B cell (primary cell): ENCODE measurements around the gene PREP. TPM values are rescaled to one million over a fixed set of nuclear protein-coding genes. Genes with fewer than 3 reads are reported as not detected.
"Not testable (repeated sequence)": the region's sequence is repeated elsewhere in the genome, so short reads cannot be mapped to it uniquely, and the experiment has no call there.

Experiments used
- ATAC-seq: fragments of 200-7000 bp; cut with Tn5 transposase; one replicate; pipeline ENCODE4 v1.10.0; 2021; ENCODE audit warnings: low read depth, mild to moderate bottlenecking, moderate number of reproducible peaks, moderate library complexity
- CTCF ChIA-PET: fragments of 350-600 bp; sonication (Branson Sonifier 250); formaldehyde crosslinking; loops from one replicate; lab custom pipeline; 2021; ENCODE audit warnings: antibody characterized with exemption, inconsistent platforms; lab: Charles Lee
- POLR2A ChIA-PET: fragments of 350-600 bp; sonication (Branson Sonifier 250); formaldehyde crosslinking; loops from one replicate; lab custom pipeline; 2021; ENCODE audit warnings: antibody characterized with exemption; lab: Charles Lee
- DNase-seq: peaks from one replicate; pipeline ENCODE4 v3.0.0; 2013
- H2AFZ ChIP-seq: 2 replicates; pipeline ENCODE4 v1.6.1; 2012; ENCODE audit warnings: mild to moderate bottlenecking, low read depth, low read length; ENCODE audit not compliant: insufficient read depth, poor library complexity, severe bottlenecking
- H3K27ac ChIP-seq, 2 donors: 1 replicate in 1 of 2; 2 replicates in 1 of 2; pipeline ENCODE4 v1.5.1; 2012 to 2013; ENCODE audit warnings: low read length in 2 of 2, mild to moderate bottlenecking in 2 of 2, moderate library complexity in 1 of 2
- H3K27me3 ChIP-seq, 4 experiments: fragments of 200-600 bp in 1 of 4; sonication (generic) in 1 of 4; replicated peaks in 1 of 4; 1 replicate in 2 of 4; 2 replicates in 2 of 4; pipeline versions ENCODE4 v1.6.1 to v1.7.0; 2013 to 2016; ENCODE audit warnings: low read length in 3 of 4, mild to moderate bottlenecking in 2 of 4, mixed read lengths in 1 of 4, moderate library complexity in 1 of 4; ENCODE audit not compliant: insufficient read depth in 4 of 4, control insufficient read depth in 3 of 4; ENCODE audit errors: control extremely low read depth in 1 of 4
- H3K36me3 ChIP-seq, 2 experiments: replicated peaks in 1 of 2; 1 replicate in 1 of 2; 2 replicates in 1 of 2; pipeline versions ENCODE4 v1.6.1 to v1.7.1; 2013; ENCODE audit warnings: low read length in 1 of 2; ENCODE audit not compliant: insufficient read depth in 2 of 2, control insufficient read depth in 1 of 2; ENCODE audit errors: control extremely low read depth in 1 of 2, extremely low read depth in 1 of 2
- H3K4me1 ChIP-seq, 2 donors: fragments of 200-600 bp in 1 of 2; sonication (generic) in 1 of 2; 1 replicate in 1 of 2; 2 replicates in 1 of 2; pipeline versions ENCODE4 v1.5.1 to v1.6.1; 2013 to 2017; ENCODE audit warnings: low read length in 2 of 2; ENCODE audit not compliant: control insufficient read depth in 2 of 2, insufficient read depth in 2 of 2
- H3K4me2 ChIP-seq: replicated peaks from 2 replicates; pipeline ENCODE3; 2012; ENCODE audit warnings: mild to moderate bottlenecking, low read depth, low read length; ENCODE audit not compliant: poor library complexity, severe bottlenecking
- H3K4me3 ChIP-seq, 5 experiments: fragments of 200-600 bp in 1 of 5; sonication (generic) in 1 of 5; 1 replicate in 3 of 5; 2 replicates in 2 of 5; pipeline versions ENCODE4 v1.5.1 to v1.7.0; 2011 to 2016; ENCODE audit warnings: low read length in 4 of 5, mild to moderate bottlenecking in 4 of 5, low read depth in 2 of 5, control low read depth in 1 of 5, moderate library complexity in 1 of 5; ENCODE audit not compliant: insufficient read depth in 1 of 5; ENCODE audit errors: control extremely low read depth in 1 of 5, extremely low read depth in 1 of 5
- H3K79me2 ChIP-seq: fragments of 200-600 bp; sonication (generic); one replicate; pipeline ENCODE4 v1.6.0; 2016; ENCODE audit warnings: low read length; ENCODE audit not compliant: control insufficient read depth, insufficient read depth
- H3K9ac ChIP-seq: fragments of 200-600 bp; sonication (generic); 2 replicates; pipeline ENCODE4 v1.6.1; 2017; ENCODE audit warnings: mild to moderate bottlenecking, low read length, moderate library complexity
- H3K9me3 ChIP-seq, 3 donors: one replicate each; pipeline versions ENCODE4 v1.6.1 to v1.7.1; 2013; ENCODE audit warnings: low read length in 2 of 3; ENCODE audit not compliant: control insufficient read depth in 2 of 3, insufficient read depth in 1 of 3; ENCODE audit errors: control extremely low read depth in 1 of 3
- H4K20me1 ChIP-seq: 2 replicates; pipeline ENCODE4 v1.6.0; 2012; ENCODE audit warnings: mild to moderate bottlenecking, low read length; ENCODE audit not compliant: insufficient read depth, control insufficient read depth, poor library complexity, severe bottlenecking
- H3K27ac Mint-ChIP-seq: one replicate; pipeline ENCODE4 v1.8.0; 2021; ENCODE audit warnings: mixed read lengths
- H3K27me3 Mint-ChIP-seq: one replicate; pipeline ENCODE4 v1.8.0; 2021; ENCODE audit warnings: mixed read lengths
- H3K4me1 Mint-ChIP-seq: one replicate; pipeline ENCODE4 v1.8.0; 2021; ENCODE audit warnings: mixed read lengths
- H3K4me3 Mint-ChIP-seq: one replicate; pipeline ENCODE4 v1.8.0; 2021; ENCODE audit warnings: mixed read lengths
- H3K9me3 Mint-ChIP-seq: one replicate; pipeline ENCODE4 v1.8.0; 2022; ENCODE audit warnings: mixed read lengths; ENCODE audit not compliant: insufficient read depth
- CTCF ChIP-seq: fragments of 200-600 bp; IDR thresholded peaks from one replicate; pipeline ENCODE4 v1.8.0; 2022; ENCODE audit warnings: antibody characterized with exemption, mild to moderate bottlenecking
- EZH2 ChIP-seq: IDR thresholded peaks from 2 replicates; pipeline ENCODE4 v1.6.1; 2012; ENCODE audit warnings: borderline replicate concordance, low read depth, mild to moderate bottlenecking, moderate library complexity, low read length; ENCODE audit not compliant: insufficient read depth, poor library complexity, severe bottlenecking
- WGBS: methylation state at CpG from one replicate; pipeline ENCODE4 v1.1.5; 2013; ENCODE audit warnings: missing lambda C conversion rate; ENCODE audit not compliant: insufficient coverage; 5-methylcytosine and 5-hydroxymethylcytosine counted together
- intact Hi-C: fragments of 100-400 bp; cut with micrococcal nuclease; formaldehyde crosslinking; loops from one replicate; pipeline ENCODE4 v1.10.0; 2022
- polyA plus RNA-seq: library from polyadenylated mRNA; depleted of rRNA; stranded (reverse); fragments of >200 nt; gene quantifications from 2 replicates; pipeline ENCODE4 v1.2.3, GENCODE V29; 2012
- total RNA-seq, 2 donors: library from RNA; stranded (reverse); fragments of 120-200 nt in 1 of 2; gene quantifications; 1 replicate in 1 of 2; 2 replicates in 1 of 2; pipeline versions ENCODE4 v1.2.3 to v1.2.4, GENCODE V29; 2013 to 2022

The PREP gene
- total and polyA plus RNA-seq, 2 donors (not counting 1 experiment from before 2014, with no cell fraction given): 12.2 to 27.0 TPM

- no peak for TF ChIP-seq EZH2
- TF ChIP-seq CTCF: no peak
- H3K9me3 Mint-ChIP-seq: peaks cover 9% of the 10 kb centered on the region
- CTCF ChIA-PET: no interaction called here
- no peak overlapping the region for H3K9ac ChIP-seq
- WGBS: 86% methylated on average over 2 of the region's 5 CpGs
- no peak overlapping the region for H3K27ac Mint-ChIP-seq
- H4K20me1 ChIP-seq: no peaks in the 10 kb centered on the region
- no peak overlapping the region for H3K4me3 ChIP-seq
- intact Hi-C loops: no loop called here
- no peaks in the 10 kb centered on the region for H3K79me2 ChIP-seq
- no peaks in the 10 kb centered on the region for H3K4me1 ChIP-seq
- H3K4me2 ChIP-seq: no peak overlapping the region
- no peaks in the 10 kb centered on the region for H3K4me1 Mint-ChIP-seq
- peaks cover 43% of the 10 kb centered on the region for H3K27me3 Mint-ChIP-seq
- ATAC-seq: no peak
- H3K27me3 ChIP-seq: peaks cover 0 to 17% (median 0%) of the 10 kb centered on the region in 4 experiments
- no peak overlapping the region for H2AFZ ChIP-seq
- H3K27ac ChIP-seq: no peak overlapping the region
- no peaks in the 10 kb centered on the region for H3K36me3 ChIP-seq
- H3K9me3 ChIP-seq: peaks cover 0 to 14% (median 6%) of the 10 kb centered on the region in 3 donors
- POLR2A ChIA-PET: no interaction called here
- no peak overlapping the region for H3K4me3 Mint-ChIP-seq
- DNase-seq: no peak
Observed at GRCh38 chr6:105235155-105235554, 167.7 kb downstream of the PREP start.

- WGBS: 92% methylated on average over 2 of the region's 4 CpGs
- H3K9me3 Mint-ChIP-seq, H3K4me1 Mint-ChIP-seq, CTCF ChIA-PET, H4K20me1 ChIP-seq, H2AFZ ChIP-seq, H3K9ac ChIP-seq, DNase-seq, H3K79me2 ChIP-seq, H3K27ac Mint-ChIP-seq, H3K4me2 ChIP-seq, H3K4me3 ChIP-seq, H3K4me3 Mint-ChIP-seq, H3K4me1 ChIP-seq, POLR2A ChIA-PET, ATAC-seq, H3K27ac ChIP-seq, H3K36me3 ChIP-seq, intact Hi-C loops: not testable (repeated sequence)
- Histone ChIP-seq H3K9me3 (peaks cover 0 to 14% (median under 1%) of the 10 kb centered on the region in 3 donors), H3K27me3 (peaks cover 0 to 17% (median 0%) of the 10 kb centered on the region in 4 experiments)
- H3K27me3 Mint-ChIP-seq: peaks cover 32% of the 10 kb centered on the region
Observed at GRCh38 chr6:105231771-105232170, 171.1 kb downstream of the PREP start.

Other genes starting within 250 kb of the PREP start
- not detected in 2 replicates for gene POPDC3, start 223.1 kb downstream of the PREP start, total RNA-seq
- gene POPDC3, start 223.1 kb downstream of the PREP start, polyA plus RNA-seq: not detected in 2 replicates